ENCODE measurements around the gene PLCB4.

PLCB4 gene

DNA sequence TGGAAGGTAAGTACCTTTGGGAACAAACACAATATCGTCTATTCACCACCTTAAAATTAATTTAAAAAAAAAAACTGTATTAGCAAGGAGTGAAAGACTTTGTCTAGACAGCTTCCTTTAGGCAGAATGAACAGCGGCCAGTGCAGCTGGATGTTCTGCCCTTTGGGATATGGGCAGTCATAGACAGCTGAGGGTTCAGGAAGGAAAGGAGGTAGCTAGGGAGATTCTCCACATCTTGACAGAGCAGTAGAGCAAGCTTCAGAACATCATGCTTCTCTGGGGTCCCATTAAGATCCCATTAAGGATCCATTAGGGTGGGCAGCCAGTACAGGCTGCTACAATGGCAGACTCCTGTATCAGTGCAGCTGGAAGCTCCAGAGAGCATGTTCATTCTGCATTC, 46.5 kb upstream of the PLCB4 start:
- H3K36me3 ChIP-seq (ENCODE audit: control insufficient read depth in 2 of 2, insufficient read depth in 1 of 2, low read length in 2 of 2), result no peaks in the 10 kb centered on the region
- ChIA-PET CTCF (interaction anchor here (0.8 to 1.1 kb wide), 2 partner anchors 53 to 169 kb away, joined by 3 to 4 read pairs; no protein-coding TSS in a partner anchor), POLR2A (no interaction called here)
- no peaks in the 10 kb centered on the region for H3K9me3 ChIP-seq (ENCODE audit: control insufficient read depth, insufficient read depth, low read depth, low read length)
- TF ChIP-seq MEIS1 (CRISPR knock-in tag; IDR thresholded peaks at IDR 0.05; ENCODE audit: borderline replicate concordance), result no peak
- no peak for TF ChIP-seq ZNF521 (tag by site-specific recombination; IDR thresholded peaks at IDR 0.05)
- no peak for TF ChIP-seq ZNF350 (tag by site-specific recombination; IDR thresholded peaks at IDR 0.05)
- TF ChIP-seq ZNF501 (tag by site-specific recombination; IDR thresholded peaks at IDR 0.05), result no peak
- TF ChIP-seq, protein P1, sequence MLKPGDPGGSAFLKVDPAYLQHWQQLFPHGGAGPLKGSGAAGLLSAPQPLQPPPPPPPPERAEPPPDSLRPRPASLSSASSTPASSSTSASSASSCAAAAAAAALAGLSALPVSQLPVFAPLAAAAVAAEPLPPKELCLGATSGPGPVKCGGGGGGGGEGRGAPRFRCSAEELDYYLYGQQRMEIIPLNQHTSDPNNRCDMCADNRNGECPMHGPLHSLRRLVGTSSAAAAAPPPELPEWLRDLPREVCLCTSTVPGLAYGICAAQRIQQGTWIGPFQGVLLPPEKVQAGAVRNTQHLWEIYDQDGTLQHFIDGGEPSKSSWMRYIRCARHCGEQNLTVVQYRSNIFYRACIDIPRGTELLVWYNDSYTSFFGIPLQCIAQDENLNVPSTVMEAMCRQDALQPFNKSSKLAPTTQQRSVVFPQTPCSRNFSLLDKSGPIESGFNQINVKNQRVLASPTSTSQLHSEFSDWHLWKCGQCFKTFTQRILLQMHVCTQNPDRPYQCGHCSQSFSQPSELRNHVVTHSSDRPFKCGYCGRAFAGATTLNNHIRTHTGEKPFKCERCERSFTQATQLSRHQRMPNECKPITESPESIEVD (tag by site-specific recombination; IDR thresholded peaks at IDR 0.05), result no peak
- TF ChIP-seq ZNF433 (tag by site-specific recombination; IDR thresholded peaks at IDR 0.05; ENCODE audit: low read depth), result no peak
- TF ChIP-seq OVOL3 (tag by site-specific recombination; IDR thresholded peaks at IDR 0.05), result no peak
- no peak for TF ChIP-seq FEZF1 (tag by site-specific recombination; IDR thresholded peaks at IDR 0.05)
- TF ChIP-seq ZNF140 (tag by site-specific recombination; IDR thresholded peaks at IDR 0.05), result no peak
- no peaks in the 10 kb centered on the region for H3K4me1 ChIP-seq (ENCODE audit: control insufficient read depth, insufficient read depth, low read length)
- H3K4me3 ChIP-seq (ENCODE audit: low read depth, low read length), result no peak overlapping the region
- H3K27ac ChIP-seq (ENCODE audit: extremely low read depth, low read depth, low read length), result no peak overlapping the region

DNA sequence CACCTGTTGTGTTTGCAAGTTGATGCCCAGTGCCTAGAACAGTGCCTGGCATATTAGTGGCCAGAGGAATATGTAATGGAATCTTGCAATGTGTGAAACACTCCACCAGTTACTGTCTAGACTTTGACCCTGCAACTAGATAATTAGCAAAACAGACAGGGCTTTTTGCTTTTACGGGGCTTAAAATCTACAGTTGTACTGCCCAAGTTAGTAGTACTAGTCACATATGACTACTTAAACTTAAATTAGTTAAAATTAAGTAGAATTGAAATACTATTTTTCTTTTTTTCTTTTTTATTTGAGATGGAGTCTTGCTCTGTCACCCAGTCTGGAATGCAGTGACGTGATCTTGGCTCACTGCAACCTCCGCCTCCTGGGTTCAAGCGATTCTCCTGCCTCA, 44.3 kb upstream of the PLCB4 start:
- Histone ChIP-seq H3K36me3 (ENCODE audit: control insufficient read depth in 2 of 2, insufficient read depth in 1 of 2, low read length in 2 of 2) (no peaks in the 10 kb centered on the region), H3K4me3 (ENCODE audit: low read depth, low read length) (no peak overlapping the region), H3K4me1 (ENCODE audit: control insufficient read depth, insufficient read depth, low read length) (no peaks in the 10 kb centered on the region), H3K9me3 (ENCODE audit: control insufficient read depth, insufficient read depth, low read depth, low read length) (no peaks in the 10 kb centered on the region), H3K27ac (ENCODE audit: extremely low read depth, low read depth, low read length) (no peak overlapping the region)
- CTCF ChIA-PET, result no interaction called here
- no peak for TF ChIP-seq ZNF37A (tag by site-specific recombination; IDR thresholded peaks at IDR 0.05)
- TF ChIP-seq, protein P2, sequence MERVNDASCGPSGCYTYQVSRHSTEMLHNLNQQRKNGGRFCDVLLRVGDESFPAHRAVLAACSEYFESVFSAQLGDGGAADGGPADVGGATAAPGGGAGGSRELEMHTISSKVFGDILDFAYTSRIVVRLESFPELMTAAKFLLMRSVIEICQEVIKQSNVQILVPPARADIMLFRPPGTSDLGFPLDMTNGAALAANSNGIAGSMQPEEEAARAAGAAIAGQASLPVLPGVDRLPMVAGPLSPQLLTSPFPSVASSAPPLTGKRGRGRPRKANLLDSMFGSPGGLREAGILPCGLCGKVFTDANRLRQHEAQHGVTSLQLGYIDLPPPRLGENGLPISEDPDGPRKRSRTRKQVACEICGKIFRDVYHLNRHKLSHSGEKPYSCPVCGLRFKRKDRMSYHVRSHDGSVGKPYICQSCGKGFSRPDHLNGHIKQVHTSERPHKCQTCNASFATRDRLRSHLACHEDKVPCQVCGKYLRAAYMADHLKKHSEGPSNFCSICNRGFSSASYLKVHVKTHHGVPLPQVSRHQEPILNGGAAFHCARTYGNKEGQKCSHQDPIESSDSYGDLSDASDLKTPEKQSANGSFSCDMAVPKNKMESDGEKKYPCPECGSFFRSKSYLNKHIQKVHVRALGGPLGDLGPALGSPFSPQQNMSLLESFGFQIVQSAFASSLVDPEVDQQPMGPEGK (tag by site-specific recombination; IDR thresholded peaks at IDR 0.05), result no peak
- no peak for TF ChIP-seq ZNF548 (tag by site-specific recombination; IDR thresholded peaks at IDR 0.05)
- TF ChIP-seq, protein P3, sequence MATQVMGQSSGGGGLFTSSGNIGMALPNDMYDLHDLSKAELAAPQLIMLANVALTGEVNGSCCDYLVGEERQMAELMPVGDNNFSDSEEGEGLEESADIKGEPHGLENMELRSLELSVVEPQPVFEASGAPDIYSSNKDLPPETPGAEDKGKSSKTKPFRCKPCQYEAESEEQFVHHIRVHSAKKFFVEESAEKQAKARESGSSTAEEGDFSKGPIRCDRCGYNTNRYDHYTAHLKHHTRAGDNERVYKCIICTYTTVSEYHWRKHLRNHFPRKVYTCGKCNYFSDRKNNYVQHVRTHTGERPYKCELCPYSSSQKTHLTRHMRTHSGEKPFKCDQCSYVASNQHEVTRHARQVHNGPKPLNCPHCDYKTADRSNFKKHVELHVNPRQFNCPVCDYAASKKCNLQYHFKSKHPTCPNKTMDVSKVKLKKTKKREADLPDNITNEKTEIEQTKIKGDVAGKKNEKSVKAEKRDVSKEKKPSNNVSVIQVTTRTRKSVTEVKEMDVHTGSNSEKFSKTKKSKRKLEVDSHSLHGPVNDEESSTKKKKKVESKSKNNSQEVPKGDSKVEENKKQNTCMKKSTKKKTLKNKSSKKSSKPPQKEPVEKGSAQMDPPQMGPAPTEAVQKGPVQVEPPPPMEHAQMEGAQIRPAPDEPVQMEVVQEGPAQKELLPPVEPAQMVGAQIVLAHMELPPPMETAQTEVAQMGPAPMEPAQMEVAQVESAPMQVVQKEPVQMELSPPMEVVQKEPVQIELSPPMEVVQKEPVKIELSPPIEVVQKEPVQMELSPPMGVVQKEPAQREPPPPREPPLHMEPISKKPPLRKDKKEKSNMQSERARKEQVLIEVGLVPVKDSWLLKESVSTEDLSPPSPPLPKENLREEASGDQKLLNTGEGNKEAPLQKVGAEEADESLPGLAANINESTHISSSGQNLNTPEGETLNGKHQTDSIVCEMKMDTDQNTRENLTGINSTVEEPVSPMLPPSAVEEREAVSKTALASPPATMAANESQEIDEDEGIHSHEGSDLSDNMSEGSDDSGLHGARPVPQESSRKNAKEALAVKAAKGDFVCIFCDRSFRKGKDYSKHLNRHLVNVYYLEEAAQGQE (tag by site-specific recombination; IDR thresholded peaks at IDR 0.05), result no peak
- TF ChIP-seq, protein P4, sequence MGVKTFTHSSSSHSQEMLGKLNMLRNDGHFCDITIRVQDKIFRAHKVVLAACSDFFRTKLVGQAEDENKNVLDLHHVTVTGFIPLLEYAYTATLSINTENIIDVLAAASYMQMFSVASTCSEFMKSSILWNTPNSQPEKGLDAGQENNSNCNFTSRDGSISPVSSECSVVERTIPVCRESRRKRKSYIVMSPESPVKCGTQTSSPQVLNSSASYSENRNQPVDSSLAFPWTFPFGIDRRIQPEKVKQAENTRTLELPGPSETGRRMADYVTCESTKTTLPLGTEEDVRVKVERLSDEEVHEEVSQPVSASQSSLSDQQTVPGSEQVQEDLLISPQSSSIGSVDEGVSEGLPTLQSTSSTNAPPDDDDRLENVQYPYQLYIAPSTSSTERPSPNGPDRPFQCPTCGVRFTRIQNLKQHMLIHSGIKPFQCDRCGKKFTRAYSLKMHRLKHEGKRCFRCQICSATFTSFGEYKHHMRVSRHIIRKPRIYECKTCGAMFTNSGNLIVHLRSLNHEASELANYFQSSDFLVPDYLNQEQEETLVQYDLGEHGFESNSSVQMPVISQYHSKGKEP (tag by site-specific recombination; IDR thresholded peaks at IDR 0.05), result no peak
- no peak for TF ChIP-seq BCL11A (tag by site-specific recombination; IDR thresholded peaks at IDR 0.05; ENCODE audit: low read depth)
- TF ChIP-seq ZNF843 (tag by site-specific recombination; IDR thresholded peaks at IDR 0.05), result no peak
- TF ChIP-seq GFI1B (tag by site-specific recombination; IDR thresholded peaks at IDR 0.05), result no peak
- TF ChIP-seq ZNF112 (tag by site-specific recombination; IDR thresholded peaks at IDR 0.05), result no peak
- no peak for TF ChIP-seq ZNF529 (tag by site-specific recombination; IDR thresholded peaks at IDR 0.05; ENCODE audit: insufficient replicate concordance)
- TF ChIP-seq SCRT1 (tag by site-specific recombination; IDR thresholded peaks at IDR 0.05; ENCODE audit: borderline replicate concordance), result no peak
- TF ChIP-seq, protein P5, sequence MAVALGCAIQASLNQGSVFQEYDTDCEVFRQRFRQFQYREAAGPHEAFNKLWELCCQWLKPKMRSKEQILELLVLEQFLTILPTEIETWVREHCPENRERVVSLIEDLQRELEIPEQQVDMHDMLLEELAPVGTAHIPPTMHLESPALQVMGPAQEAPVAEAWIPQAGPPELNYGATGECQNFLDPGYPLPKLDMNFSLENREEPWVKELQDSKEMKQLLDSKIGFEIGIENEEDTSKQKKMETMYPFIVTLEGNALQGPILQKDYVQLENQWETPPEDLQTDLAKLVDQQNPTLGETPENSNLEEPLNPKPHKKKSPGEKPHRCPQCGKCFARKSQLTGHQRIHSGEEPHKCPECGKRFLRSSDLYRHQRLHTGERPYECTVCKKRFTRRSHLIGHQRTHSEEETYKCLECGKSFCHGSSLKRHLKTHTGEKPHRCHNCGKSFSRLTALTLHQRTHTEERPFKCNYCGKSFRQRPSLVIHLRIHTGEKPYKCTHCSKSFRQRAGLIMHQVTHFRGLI (tag by site-specific recombination; IDR thresholded peaks at IDR 0.05), result no peak
- no peak for TF ChIP-seq ZNF302 (tag by site-specific recombination; IDR thresholded peaks at IDR 0.05; ENCODE audit: low read depth)
- TF ChIP-seq ZNF623 (tag by site-specific recombination; IDR thresholded peaks at IDR 0.05), result no peak
- TF ChIP-seq ZNF707 (tag by site-specific recombination; IDR thresholded peaks at IDR 0.05), result no peak
- TF ChIP-seq PRDM1 (tag by site-specific recombination; IDR thresholded peaks at IDR 0.05), result no peak
- TF ChIP-seq ZNF561 (tag by site-specific recombination; IDR thresholded peaks at IDR 0.05; ENCODE audit: borderline replicate concordance), result no peak
- no peak for TF ChIP-seq ZNF132 (tag by site-specific recombination; IDR thresholded peaks at IDR 0.05; ENCODE audit: borderline replicate concordance)
- POLR2A ChIA-PET, result no interaction called here

Measured in HEK293 (cell line).